ENCODE measurements around the gene PDZD8. TPM values are rescaled to one million over a fixed set of nuclear protein-coding genes. Genes with fewer than 3 reads are reported as not detected.

The PDZD8 gene
- total RNA-seq, 1 donor from 2014 or later, result 31.3 TPM

DNA sequence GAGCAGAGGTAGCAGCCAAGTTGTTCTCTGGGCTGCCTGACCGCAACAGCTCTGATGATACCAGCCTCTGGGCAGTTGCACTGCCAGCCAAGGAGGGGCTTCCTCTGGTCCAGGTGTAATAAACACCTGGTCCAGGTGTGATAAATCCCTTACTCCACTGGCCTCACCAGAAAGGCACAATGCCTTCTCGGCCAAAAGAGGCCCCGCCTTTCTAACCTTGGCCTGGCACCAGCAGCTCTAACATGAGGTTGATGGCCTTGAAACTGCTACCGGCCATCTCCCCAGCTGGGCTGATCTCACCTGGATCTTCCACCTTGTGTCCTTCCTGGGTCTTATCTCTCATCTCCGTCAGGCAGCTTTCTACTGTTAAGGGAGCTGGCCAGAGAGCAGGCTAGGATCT lies 45.5 kb upstream of the PDZD8 start:
- no peaks in the 10 kb centered on the region for H4K20me1 ChIP-seq (ENCODE audit: insufficient read depth, low read length)
- no peaks in the 10 kb centered on the region for H3K79me2 ChIP-seq (ENCODE audit: insufficient read depth, low read length)
- no peak for FAIRE-seq
- no peak overlapping the region for H3K4me3 ChIP-seq (ENCODE audit: insufficient read depth, low read depth, low read length)
- H3K4me2 ChIP-seq (ENCODE audit: low read length), result no peak overlapping the region
- no peaks in the 10 kb centered on the region for H3K36me3 Mint-ChIP-seq (ENCODE audit: low read depth, unreplicated experiment)
- no peak overlapping the region for H3K27ac ChIP-seq (ENCODE audit: low read depth, low read length)
- no peak overlapping the region for H3K9ac ChIP-seq (ENCODE audit: low read length)
- no peaks in the 10 kb centered on the region for H3K4me1 Mint-ChIP-seq (ENCODE audit: low read depth, unreplicated experiment)
- H3K36me3 ChIP-seq (ENCODE audit: insufficient read depth, low read length), result no peaks in the 10 kb centered on the region
- TF ChIP-seq, protein P1, sequence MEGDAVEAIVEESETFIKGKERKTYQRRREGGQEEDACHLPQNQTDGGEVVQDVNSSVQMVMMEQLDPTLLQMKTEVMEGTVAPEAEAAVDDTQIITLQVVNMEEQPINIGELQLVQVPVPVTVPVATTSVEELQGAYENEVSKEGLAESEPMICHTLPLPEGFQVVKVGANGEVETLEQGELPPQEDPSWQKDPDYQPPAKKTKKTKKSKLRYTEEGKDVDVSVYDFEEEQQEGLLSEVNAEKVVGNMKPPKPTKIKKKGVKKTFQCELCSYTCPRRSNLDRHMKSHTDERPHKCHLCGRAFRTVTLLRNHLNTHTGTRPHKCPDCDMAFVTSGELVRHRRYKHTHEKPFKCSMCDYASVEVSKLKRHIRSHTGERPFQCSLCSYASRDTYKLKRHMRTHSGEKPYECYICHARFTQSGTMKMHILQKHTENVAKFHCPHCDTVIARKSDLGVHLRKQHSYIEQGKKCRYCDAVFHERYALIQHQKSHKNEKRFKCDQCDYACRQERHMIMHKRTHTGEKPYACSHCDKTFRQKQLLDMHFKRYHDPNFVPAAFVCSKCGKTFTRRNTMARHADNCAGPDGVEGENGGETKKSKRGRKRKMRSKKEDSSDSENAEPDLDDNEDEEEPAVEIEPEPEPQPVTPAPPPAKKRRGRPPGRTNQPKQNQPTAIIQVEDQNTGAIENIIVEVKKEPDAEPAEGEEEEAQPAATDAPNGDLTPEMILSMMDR (IDR thresholded peaks at IDR 0.05; ENCODE audit: insufficient read depth, low read depth, low read length), result no peak
- no peak for TF ChIP-seq EZH2 (IDR thresholded peaks at IDR 0.05; ENCODE audit: insufficient read depth, low read length)
- no peak for DNase-seq (ENCODE audit: low read depth)
- no peak overlapping the region for H2AFZ ChIP-seq (ENCODE audit: low read depth, low read length)
- H3K27me3 ChIP-seq (ENCODE audit: insufficient read depth, low read length), result no peaks in the 10 kb centered on the region
- H3K4me3 Mint-ChIP-seq (ENCODE audit: unreplicated experiment), result no peak overlapping the region
- H3K9me3 Mint-ChIP-seq (ENCODE audit: unreplicated experiment), result peaks cover 1% of the 10 kb centered on the region
- H3K9me3 ChIP-seq (ENCODE audit: insufficient read depth, low read depth, low read length), result no peaks in the 10 kb centered on the region
- H3K4me1 ChIP-seq (ENCODE audit: insufficient read depth, low read length), result no peaks in the 10 kb centered on the region
- no peak overlapping the region for H3K27ac Mint-ChIP-seq (ENCODE audit: unreplicated experiment)
- H3K27me3 Mint-ChIP-seq (ENCODE audit: low read depth, unreplicated experiment), result peaks cover 11% of the 10 kb centered on the region

DNA sequence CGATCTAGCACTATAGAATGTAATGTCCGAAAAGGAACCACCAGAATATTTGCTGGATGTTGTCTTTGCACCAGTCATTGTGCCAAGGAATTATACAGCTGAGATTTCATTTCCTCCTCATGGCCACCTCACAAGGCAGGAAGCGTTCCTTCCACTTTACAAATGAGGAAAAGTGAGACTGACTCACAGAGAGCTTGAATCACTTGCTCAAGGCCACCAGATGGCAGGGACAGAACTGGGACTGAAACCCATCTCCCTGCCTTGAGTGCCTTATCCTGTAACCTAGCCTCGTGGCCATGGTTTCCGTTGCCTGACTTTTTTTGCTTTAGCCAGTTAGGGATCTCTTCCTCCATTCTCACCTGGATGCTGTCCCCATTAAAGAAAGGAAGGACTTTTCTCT lies 44.7 kb upstream of the PDZD8 start:
- Histone ChIP-seq H3K4me2 (ENCODE audit: low read length) (no peak overlapping the region), H4K20me1 (ENCODE audit: insufficient read depth, low read length) (no peaks in the 10 kb centered on the region), H3K4me1 (ENCODE audit: insufficient read depth, low read length) (no peaks in the 10 kb centered on the region), H2AFZ (ENCODE audit: low read depth, low read length) (no peak overlapping the region), H3K79me2 (ENCODE audit: insufficient read depth, low read length) (no peaks in the 10 kb centered on the region), H3K4me3 (ENCODE audit: insufficient read depth, low read depth, low read length) (no peak overlapping the region), H3K9me3 (ENCODE audit: insufficient read depth, low read depth, low read length) (no peaks in the 10 kb centered on the region), H3K27me3 (ENCODE audit: insufficient read depth, low read length) (no peaks in the 10 kb centered on the region), H3K27ac (ENCODE audit: low read depth, low read length) (no peak overlapping the region), H3K9ac (ENCODE audit: low read length) (no peak overlapping the region), H3K36me3 (ENCODE audit: insufficient read depth, low read length) (no peaks in the 10 kb centered on the region)
- FAIRE-seq, result no peak
- TF ChIP-seq EZH2 (IDR thresholded peaks at IDR 0.05; ENCODE audit: insufficient read depth, low read length), result no peak
- TF ChIP-seq, protein P1 (IDR thresholded peaks at IDR 0.05; ENCODE audit: insufficient read depth, low read depth, low read length), result no peak
- no peaks in the 10 kb centered on the region for H3K36me3 Mint-ChIP-seq (ENCODE audit: low read depth, unreplicated experiment)
- no peak overlapping the region for H3K27ac Mint-ChIP-seq (ENCODE audit: unreplicated experiment)
- DNase-seq (ENCODE audit: low read depth), result no peak
- H3K9me3 Mint-ChIP-seq (ENCODE audit: unreplicated experiment), result peaks cover 1% of the 10 kb centered on the region
- no peaks in the 10 kb centered on the region for H3K4me1 Mint-ChIP-seq (ENCODE audit: low read depth, unreplicated experiment)
- H3K27me3 Mint-ChIP-seq (ENCODE audit: low read depth, unreplicated experiment), result peaks cover 11% of the 10 kb centered on the region
- H3K4me3 Mint-ChIP-seq (ENCODE audit: unreplicated experiment), result no peak overlapping the region

DNA sequence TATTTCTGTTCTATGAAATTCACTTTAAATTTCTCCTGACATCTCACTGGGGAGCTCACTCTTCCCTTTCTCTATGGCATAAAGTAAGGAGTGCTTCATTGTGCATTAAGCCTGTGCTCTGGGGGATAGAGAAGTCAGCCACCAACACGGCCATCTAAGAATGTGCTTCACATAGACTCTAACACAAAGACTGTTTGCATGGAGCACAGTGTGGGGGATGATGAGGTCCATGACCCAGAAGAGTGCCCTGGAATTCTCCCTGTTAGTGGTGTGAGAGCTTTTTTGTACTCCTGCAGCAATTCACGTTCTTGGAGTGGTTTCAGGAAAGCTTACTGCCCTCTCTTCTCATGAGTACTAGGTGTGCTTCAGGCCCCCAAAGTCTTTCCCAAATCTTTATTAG lies 43.9 kb upstream of the PDZD8 start:
- H3K4me2 ChIP-seq (ENCODE audit: low read length), result no peak overlapping the region
- no peaks in the 10 kb centered on the region for H4K20me1 ChIP-seq (ENCODE audit: insufficient read depth, low read length)
- H2AFZ ChIP-seq (ENCODE audit: low read depth, low read length), result no peak overlapping the region
- no peaks in the 10 kb centered on the region for H3K9me3 ChIP-seq (ENCODE audit: insufficient read depth, low read depth, low read length)
- no peak overlapping the region for H3K27ac ChIP-seq (ENCODE audit: low read depth, low read length)
- H3K79me2 ChIP-seq (ENCODE audit: insufficient read depth, low read length), result no peaks in the 10 kb centered on the region
- H3K27me3 ChIP-seq (ENCODE audit: insufficient read depth, low read length), result no peaks in the 10 kb centered on the region
- H3K27ac Mint-ChIP-seq (ENCODE audit: unreplicated experiment), result no peak overlapping the region
- H3K4me3 Mint-ChIP-seq (ENCODE audit: unreplicated experiment), result no peak overlapping the region
- peaks cover 11% of the 10 kb centered on the region for H3K27me3 Mint-ChIP-seq (ENCODE audit: low read depth, unreplicated experiment)
- no peak overlapping the region for H3K9ac ChIP-seq (ENCODE audit: low read length)
- no peaks in the 10 kb centered on the region for H3K36me3 ChIP-seq (ENCODE audit: insufficient read depth, low read length)
- H3K4me1 ChIP-seq (ENCODE audit: insufficient read depth, low read length), result no peaks in the 10 kb centered on the region
- no peaks in the 10 kb centered on the region for H3K4me1 Mint-ChIP-seq (ENCODE audit: low read depth, unreplicated experiment)
- TF ChIP-seq, protein P1 (IDR thresholded peaks at IDR 0.05; ENCODE audit: insufficient read depth, low read depth, low read length), result no peak
- TF ChIP-seq EZH2 (IDR thresholded peaks at IDR 0.05; ENCODE audit: insufficient read depth, low read length), result no peak
- no peaks in the 10 kb centered on the region for H3K36me3 Mint-ChIP-seq (ENCODE audit: low read depth, unreplicated experiment)
- DNase-seq (ENCODE audit: low read depth), result no peak
- no peak overlapping the region for H3K4me3 ChIP-seq (ENCODE audit: insufficient read depth, low read depth, low read length)
- FAIRE-seq, result no peak
- peaks cover 1% of the 10 kb centered on the region for H3K9me3 Mint-ChIP-seq (ENCODE audit: unreplicated experiment)
